ENCODE data around the gene TSPAN10. TPM values are rescaled to one million over a fixed set of nuclear protein-coding genes. Genes with fewer than 3 reads are reported as not detected.

The TSPAN10 gene
- total RNA-seq, 2 experiments from 2014 or later = 0.17 TPM; not detected in 1

- Histone ChIP-seq H3K27ac (ENCODE audit: low read depth in 1 of 2, low read length in 2 of 2) (no peak overlapping the region), H3K9me3 (ENCODE audit: control insufficient read depth in 1 of 2, insufficient read depth in 1 of 2, low read length in 2 of 2) (no peaks in the 10 kb centered on the region), H3K27me3 (ENCODE audit: control insufficient read depth in 1 of 2, insufficient read depth in 2 of 2, low read length in 2 of 2) (no peaks in the 10 kb centered on the region), H3K36me3 (ENCODE audit: insufficient read depth, low read length) (peaks cover 81% of the 10 kb centered on the region), H3K4me3 (ENCODE audit: low read length) (no peak overlapping the region), H3K4me1 (ENCODE audit: insufficient read depth, low read length) (peaks cover 40% of the 10 kb centered on the region)
- no peaks in the 10 kb centered on the region for H3K9me3 Mint-ChIP-seq
- H3K4me1 Mint-ChIP-seq (ENCODE audit: low read depth) = peaks cover 15% of the 10 kb centered on the region
- TF ChIP-seq, protein P1, sequence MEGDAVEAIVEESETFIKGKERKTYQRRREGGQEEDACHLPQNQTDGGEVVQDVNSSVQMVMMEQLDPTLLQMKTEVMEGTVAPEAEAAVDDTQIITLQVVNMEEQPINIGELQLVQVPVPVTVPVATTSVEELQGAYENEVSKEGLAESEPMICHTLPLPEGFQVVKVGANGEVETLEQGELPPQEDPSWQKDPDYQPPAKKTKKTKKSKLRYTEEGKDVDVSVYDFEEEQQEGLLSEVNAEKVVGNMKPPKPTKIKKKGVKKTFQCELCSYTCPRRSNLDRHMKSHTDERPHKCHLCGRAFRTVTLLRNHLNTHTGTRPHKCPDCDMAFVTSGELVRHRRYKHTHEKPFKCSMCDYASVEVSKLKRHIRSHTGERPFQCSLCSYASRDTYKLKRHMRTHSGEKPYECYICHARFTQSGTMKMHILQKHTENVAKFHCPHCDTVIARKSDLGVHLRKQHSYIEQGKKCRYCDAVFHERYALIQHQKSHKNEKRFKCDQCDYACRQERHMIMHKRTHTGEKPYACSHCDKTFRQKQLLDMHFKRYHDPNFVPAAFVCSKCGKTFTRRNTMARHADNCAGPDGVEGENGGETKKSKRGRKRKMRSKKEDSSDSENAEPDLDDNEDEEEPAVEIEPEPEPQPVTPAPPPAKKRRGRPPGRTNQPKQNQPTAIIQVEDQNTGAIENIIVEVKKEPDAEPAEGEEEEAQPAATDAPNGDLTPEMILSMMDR (IDR thresholded peaks at IDR 0.05) = no peak
- H3K4me3 Mint-ChIP-seq = no peak overlapping the region
- ATAC-seq (ENCODE audit: poor library complexity) = no peak
- ChIA-PET CTCF (no interaction called here), POLR2A (no interaction called here)
- no peak for DNase-seq
- intact Hi-C loops (cut with DNase I, micrococcal nuclease) = no loop called here
- H3K27ac Mint-ChIP-seq = no peak overlapping the region
- H3K36me3 Mint-ChIP-seq (ENCODE audit: low read depth) = peaks cover 69% of the 10 kb centered on the region
- H3K27me3 Mint-ChIP-seq = no peaks in the 10 kb centered on the region
Measured at GRCh38 chr17:81688616-81689015, 51.6 kb downstream of the TSPAN10 start.

- intact Hi-C loops (cut with DNase I, micrococcal nuclease) = no loop called here
- CTCF ChIA-PET = no interaction called here
- no peak overlapping the region for H3K27ac Mint-ChIP-seq
Measured at GRCh38 chr17:81690066-81690465, 53.1 kb downstream of the TSPAN10 start.

DNA sequence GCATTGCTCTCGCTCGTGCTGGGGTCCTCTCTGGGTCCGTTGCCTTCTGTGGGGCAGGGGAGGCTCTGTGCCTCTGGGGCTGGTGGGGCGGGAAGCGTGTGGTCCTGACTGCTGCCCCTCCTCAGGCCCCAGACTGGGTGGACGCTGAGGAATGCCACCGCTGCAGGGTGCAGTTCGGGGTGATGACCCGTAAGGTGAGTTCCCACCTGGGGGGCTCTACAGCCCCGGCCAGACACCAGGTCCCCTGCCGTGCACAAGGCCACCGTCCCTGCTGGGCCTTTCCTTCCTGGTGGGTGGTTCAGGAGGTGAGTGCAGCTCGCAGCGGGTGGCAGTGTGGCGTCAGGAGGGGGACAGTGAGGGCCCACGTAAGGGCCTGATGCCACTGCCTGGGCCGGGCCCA, 53.6 kb downstream of the TSPAN10 start:
- intact Hi-C loops (cut with DNase I, micrococcal nuclease) = no loop called here
- ATAC-seq (ENCODE audit: poor library complexity) = no peak
- H3K36me3 Mint-ChIP-seq (ENCODE audit: low read depth) = peaks cover 57% of the 10 kb centered on the region
- no peak overlapping the region for H3K27ac Mint-ChIP-seq
- Histone ChIP-seq H3K4me3 (ENCODE audit: low read length) (no peak overlapping the region), H3K27me3 (ENCODE audit: control insufficient read depth in 1 of 2, insufficient read depth in 2 of 2, low read length in 2 of 2) (no peaks in the 10 kb centered on the region), H3K36me3 (ENCODE audit: insufficient read depth, low read length) (peaks cover 95% of the 10 kb centered on the region), H3K9me3 (ENCODE audit: control insufficient read depth in 1 of 2, insufficient read depth in 1 of 2, low read length in 2 of 2) (no peaks in the 10 kb centered on the region), H3K4me1 (ENCODE audit: insufficient read depth, low read length) (peaks cover 26% of the 10 kb centered on the region), H3K27ac (ENCODE audit: low read depth in 1 of 2, low read length in 2 of 2) (no peak overlapping the region)
- H3K4me1 Mint-ChIP-seq (ENCODE audit: low read depth) = peaks cover 5% of the 10 kb centered on the region
- no peak for DNase-seq
- POLR2A ChIA-PET = interaction anchor here (1.5 kb wide), 1 partner anchor 12 kb away, joined by 4 read pairs; the partner anchor contains the start of gene MRPL12
- no peaks in the 10 kb centered on the region for H3K9me3 Mint-ChIP-seq
- CTCF ChIA-PET = no interaction called here
- H3K4me3 Mint-ChIP-seq = no peak overlapping the region
- no peaks in the 10 kb centered on the region for H3K27me3 Mint-ChIP-seq
- TF ChIP-seq, protein P1 (IDR thresholded peaks at IDR 0.05) = no peak

More at GRCh38 chr17:81690066-81690465, 53.1 kb downstream of the TSPAN10 start:
- no peak for ATAC-seq (ENCODE audit: poor library complexity)
- Histone ChIP-seq H3K4me1 (ENCODE audit: insufficient read depth, low read length) (peaks cover 31% of the 10 kb centered on the region), H3K27me3 (ENCODE audit: control insufficient read depth in 1 of 2, insufficient read depth in 2 of 2, low read length in 2 of 2) (no peaks in the 10 kb centered on the region), H3K36me3 (ENCODE audit: insufficient read depth, low read length) (peaks cover 94% of the 10 kb centered on the region), H3K27ac (ENCODE audit: low read depth in 1 of 2, low read length in 2 of 2) (no peak overlapping the region), H3K9me3 (ENCODE audit: control insufficient read depth in 1 of 2, insufficient read depth in 1 of 2, low read length in 2 of 2) (no peaks in the 10 kb centered on the region), H3K4me3 (ENCODE audit: low read length) (no peak overlapping the region)
- peaks cover 60% of the 10 kb centered on the region for H3K36me3 Mint-ChIP-seq (ENCODE audit: low read depth)
- DNase-seq = no peak
- H3K9me3 Mint-ChIP-seq = no peaks in the 10 kb centered on the region
- no peak overlapping the region for H3K4me3 Mint-ChIP-seq
- peaks cover 5% of the 10 kb centered on the region for H3K4me1 Mint-ChIP-seq (ENCODE audit: low read depth)
- TF ChIP-seq, protein P1 (IDR thresholded peaks at IDR 0.05) = no peak
- POLR2A ChIA-PET = interaction anchor here (1.5 kb wide), 1 partner anchor 13 kb away, joined by 4 read pairs; the partner anchor contains the start of gene MRPL12
- no peaks in the 10 kb centered on the region for H3K27me3 Mint-ChIP-seq
